ENCODE data around the gene CTSL.
A peak's percentile ranks its signal among the peaks of the same experiment; 100 is the strongest.

CTSL gene

GRCh38 chr9:87725900-87726709 is at the start of gene CTSL:
Gene CTSL (plus strand): TSS chr9:87726119. CDS start chr9:87727604, 1,485 bp downstream.
- DNase-seq (ENCODE audit: insufficient read length, low spot score) = no peak
- FAIRE-seq = no peak
- peak; percentile 36 for TF ChIP-seq CTCF (IDR thresholded peaks at IDR 0.05; ENCODE audit: insufficient read depth, missing control alignments)

GRCh38 chr9:87676976-87677775 is 48.7 kb upstream of the CTSL start:
- DNase-seq (ENCODE audit: insufficient read length, low spot score) (no peak), FAIRE-seq (no peak)
- TF ChIP-seq CTCF (IDR thresholded peaks at IDR 0.05; ENCODE audit: insufficient read depth, missing control alignments) = no peak

- no peak for DNase-seq (ENCODE audit: insufficient read length, low spot score)
- FAIRE-seq = no peak
- no peak for TF ChIP-seq CTCF (IDR thresholded peaks at IDR 0.05; ENCODE audit: insufficient read depth, missing control alignments)
Measured at GRCh38 chr9:87677776-87678587, 47.9 kb upstream of the CTSL start.

- FAIRE-seq = no peak
- DNase-seq (ENCODE audit: insufficient read length, low spot score) = peak; percentile 56
- TF ChIP-seq CTCF (IDR thresholded peaks at IDR 0.05; ENCODE audit: insufficient read depth, missing control alignments) = peak; percentile 92
Measured at GRCh38 chr9:87678650-87679355, 47.1 kb upstream of the CTSL start.

GRCh38 chr9:87681271-87682061 is 44.5 kb upstream of the CTSL start:
- TF ChIP-seq CTCF (IDR thresholded peaks at IDR 0.05; ENCODE audit: insufficient read depth, missing control alignments) = no peak
- DNase-seq (ENCODE audit: insufficient read length, low spot score) = no peak
- no peak for FAIRE-seq

- no peak for FAIRE-seq
- no peak for TF ChIP-seq CTCF (IDR thresholded peaks at IDR 0.05; ENCODE audit: insufficient read depth, missing control alignments)
- no peak for DNase-seq (ENCODE audit: insufficient read length, low spot score)
Measured at GRCh38 chr9:87682085-87682484, 43.8 kb upstream of the CTSL start.

Measured in D721Med (cell line).